ENCODE results near the gene GPR55.
"Not testable (repeated sequence)": the region's sequence is repeated elsewhere in the genome, so short reads cannot be mapped to it uniquely, and the experiment has no call there.

GPR55 gene

DNA sequence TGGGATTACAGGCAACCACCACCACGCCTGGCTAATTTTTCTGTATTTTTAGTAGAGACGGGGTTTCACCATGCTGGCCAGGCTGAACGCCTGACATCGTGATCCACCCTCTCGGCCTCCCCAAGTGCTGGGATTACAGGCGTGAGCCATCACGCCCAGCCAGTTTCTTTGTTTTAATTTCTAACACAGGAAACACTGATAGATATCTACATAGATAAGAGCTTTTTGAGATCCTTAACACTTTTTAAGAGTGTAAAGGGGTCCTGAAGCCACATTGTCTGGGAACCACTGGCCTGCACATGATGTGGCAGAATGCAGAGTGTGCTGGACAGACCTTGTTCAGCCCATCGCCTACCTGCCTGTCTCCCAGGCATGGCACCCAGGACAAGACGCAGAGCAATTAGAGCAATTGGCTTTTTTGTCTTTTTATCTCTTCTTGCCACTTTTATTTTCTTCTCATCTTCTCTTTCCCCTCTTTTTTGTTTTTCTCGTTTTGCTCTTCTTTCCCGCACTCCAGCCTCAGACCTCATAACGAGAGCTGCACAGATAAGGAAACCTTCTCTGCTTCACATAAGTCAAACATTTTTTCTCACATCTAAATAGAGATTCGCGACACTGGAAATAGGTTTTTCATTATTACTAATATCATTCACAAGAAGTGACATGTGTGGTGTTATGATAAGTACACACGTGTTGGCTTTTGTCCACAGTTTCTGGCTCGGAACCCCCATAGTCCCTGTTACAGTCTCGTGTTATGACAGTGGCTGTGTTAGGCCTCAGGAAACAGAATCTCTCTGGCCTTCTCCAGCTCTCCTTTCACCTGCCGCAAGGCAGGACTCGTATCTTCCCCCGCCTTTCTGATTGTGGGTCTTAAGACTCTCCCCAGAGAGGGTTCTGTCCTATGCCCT, 25.2 kb upstream of the GPR55 start:
- DNase-seq, result no peak

DNA sequence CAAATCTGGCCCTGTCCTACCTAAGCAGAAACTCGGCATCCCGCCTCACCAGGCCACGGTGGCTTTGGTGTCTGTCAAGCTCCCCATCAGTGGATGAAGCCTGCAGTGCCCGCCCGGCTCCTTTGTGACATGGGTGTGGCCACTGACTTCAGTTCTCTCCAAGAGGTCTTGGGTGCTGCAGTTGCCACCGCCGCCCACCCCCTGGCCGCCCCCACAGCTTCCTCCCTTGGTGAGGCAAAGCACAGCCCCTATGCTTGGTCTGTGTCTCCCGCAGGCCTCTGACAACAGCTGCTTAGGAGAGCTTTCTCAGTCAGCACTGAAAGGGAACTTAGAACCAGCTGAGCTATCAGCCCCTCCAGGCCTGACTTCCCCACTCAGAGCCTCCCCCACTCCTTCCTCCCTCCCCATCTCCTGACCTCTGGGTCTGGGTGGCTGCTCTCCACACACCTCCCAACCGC, 22.9 kb upstream of the GPR55 start:
- DNase-seq, result no peak

DNA sequence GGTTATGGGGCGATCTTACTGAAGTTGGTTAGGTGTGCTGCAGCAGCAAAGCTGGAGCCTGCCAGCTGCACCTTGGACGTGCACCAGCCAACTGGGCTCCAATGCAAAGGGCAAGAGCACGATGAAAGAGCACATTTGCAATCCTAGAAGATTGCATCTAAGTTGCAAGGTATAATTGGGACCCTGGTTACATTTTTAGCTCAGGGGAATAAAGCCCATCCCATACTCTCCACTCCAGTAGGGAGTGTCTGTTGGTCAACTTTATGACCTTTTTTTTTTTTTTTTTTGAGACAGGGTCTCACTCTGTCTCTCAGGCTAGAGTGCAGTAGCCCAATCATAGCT, 22.2 kb upstream of the GPR55 start:
- DNase-seq, result no peak

DNA sequence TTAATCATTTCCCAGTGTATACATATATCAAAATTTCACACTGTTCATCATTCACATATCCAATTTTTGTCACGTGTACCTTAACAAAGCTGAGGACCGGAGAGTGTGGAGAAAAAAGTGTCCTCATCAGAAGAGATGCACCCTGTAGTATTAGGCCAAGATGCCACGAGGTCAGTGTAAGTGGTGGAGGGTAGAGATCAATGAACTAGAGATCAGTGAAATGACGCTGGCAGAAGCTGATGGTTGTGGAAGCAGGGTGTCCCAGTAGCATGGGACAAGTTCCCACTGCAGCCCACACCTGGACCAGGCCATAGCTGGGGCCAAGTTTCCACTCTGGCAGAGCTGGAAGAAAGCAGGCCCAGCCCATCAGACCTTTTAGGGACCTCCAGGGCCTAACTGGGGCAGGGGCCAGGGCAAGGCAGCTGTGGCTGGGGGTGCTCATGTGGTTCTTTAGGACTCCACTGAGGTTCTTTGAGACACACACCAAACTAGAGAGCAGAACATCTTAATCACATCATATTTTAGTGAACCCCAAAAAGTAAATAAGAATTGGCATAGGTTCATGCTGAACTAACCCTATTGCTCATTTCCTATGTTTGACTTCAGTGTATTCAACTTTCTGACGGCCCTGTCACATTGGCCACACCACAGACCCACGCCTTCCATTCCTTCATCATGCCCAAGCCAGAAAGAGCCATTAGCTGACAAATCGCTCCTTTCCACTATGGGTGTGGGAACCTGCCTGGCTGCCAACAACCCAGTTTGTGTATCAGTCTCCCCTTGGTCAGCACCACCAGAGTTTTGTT, 21.6 kb upstream of the GPR55 start:
- DNase-seq, result no peak

DNA sequence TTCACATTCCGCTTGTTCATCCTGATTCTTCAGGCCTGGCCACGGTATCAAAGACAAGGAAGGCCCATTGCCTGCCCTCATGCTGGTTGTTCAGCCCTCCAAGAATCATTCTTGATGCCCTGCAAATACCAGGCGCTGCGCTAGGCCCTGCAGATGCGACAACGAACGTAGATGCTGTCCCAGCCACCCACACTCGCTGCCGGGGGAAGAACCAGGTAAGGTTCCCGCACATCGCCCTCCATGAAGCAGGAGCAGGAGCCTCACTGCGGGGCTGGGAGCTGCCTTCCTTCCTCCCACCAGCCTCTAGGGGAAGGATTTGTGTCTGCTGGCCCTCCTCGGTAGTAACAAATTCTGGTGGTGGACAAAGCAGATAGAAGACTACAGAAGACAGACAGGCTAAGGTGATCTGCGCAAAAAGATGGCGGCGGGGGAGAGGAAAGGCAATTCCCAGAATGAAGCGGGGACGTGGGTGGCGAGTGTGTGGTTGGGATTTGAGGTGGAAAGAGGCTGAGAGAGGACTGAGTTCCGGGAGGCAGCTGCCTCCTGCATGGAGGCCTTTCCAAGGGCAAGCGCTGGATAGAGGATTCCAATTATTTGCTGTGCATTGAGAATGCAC, 19.8 kb upstream of the GPR55 start:
- no peak for DNase-seq

DNA sequence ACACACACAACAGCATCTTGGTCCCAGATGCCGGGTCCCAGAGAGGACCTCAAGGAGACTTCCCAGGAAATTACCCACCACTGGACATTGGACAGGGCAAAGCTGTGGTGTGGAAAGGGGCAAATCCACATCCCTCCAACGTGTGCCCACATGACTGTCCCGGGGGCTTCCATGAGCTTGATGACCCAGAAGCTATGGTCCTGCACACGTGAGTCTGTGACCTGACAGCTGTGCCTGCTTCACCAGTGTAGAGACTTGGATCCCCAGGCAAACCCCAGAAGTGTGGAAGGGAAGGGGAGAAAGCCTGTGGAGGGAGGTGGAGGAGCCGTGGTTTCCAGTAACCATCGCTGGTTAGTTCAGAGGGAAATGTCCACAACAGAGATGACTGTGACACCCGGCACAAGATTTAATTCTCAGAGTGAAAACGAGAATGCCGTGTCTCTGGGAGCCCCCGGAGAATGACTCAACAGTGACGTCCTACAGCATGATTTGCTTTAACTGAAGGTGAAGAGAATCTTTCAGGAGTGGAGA, 19.1 kb upstream of the GPR55 start:
- DNase-seq, result no peak

DNA sequence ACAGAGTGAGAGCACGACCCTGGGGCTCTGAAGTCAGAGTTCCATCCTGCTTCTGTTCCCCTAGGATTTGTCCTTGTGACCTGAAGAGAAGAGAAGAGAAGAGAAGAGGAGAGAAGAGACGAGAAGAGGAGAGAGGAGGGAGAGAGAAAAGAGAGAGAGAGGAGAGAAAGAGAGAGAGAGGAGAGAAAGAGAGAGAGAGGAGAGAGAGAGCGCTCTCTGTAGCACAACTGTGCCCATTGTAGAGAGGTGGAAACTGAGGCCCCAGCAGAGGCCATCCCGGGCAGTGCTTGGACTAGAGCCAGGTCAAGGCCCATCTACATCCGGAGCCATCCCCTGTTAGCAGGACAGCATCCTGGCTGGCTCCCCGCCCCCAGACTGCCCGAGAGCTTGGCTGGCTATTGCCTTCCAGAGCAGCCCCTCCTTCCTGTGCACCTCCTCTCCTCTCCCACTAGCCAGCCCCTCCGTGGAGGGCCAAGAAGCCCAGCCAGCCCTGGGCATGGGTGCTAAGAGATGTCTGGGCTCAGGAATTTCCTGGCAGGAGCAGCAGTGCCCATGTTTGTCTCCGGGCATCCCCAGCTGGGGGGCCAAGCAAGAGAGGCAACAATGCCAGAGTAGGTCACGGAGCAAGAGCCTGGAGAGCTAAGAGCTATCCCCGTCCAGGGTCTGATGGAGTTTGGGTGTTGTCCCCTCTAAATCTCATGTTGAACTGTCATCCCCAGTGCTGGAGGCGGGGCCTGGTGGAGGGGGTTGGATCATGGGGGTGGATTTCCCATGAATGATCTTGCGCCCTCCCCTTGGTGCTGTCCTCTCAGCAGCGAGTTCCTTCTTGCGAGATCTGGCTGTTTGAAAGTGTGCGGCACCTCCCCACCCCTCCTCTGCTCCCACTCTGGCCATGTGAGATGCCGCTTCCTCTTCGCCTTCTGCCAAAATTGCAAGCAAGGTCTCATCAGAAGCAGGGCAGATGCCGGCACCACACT, 18.2 kb upstream of the GPR55 start:
- no peak for DNase-seq

DNA sequence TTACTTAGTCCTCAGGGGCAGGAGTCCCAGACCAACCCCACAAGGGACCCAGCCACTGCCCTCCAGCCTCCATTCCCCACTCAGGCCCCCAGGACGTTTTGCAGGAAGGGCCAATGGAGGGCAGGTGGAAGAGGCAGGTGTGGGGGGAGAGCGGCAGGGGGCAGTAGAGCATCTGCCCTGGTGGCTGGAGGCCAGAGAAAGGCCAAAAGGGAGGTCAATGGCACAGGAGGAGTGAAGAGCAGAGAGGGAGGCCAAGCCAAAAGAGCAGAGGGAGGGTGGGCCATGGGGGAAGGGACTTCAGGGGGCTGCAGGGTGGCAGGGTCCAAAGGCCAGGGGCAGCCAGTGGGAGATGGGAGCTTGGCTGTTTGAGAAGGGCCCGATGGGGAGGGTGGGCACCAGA, 17.3 kb upstream of the GPR55 start:
- no peak for DNase-seq

- no peak for DNase-seq
Observed at GRCh38 chr2:230941202-230942180, 16.4 kb upstream of the GPR55 start.

DNA sequence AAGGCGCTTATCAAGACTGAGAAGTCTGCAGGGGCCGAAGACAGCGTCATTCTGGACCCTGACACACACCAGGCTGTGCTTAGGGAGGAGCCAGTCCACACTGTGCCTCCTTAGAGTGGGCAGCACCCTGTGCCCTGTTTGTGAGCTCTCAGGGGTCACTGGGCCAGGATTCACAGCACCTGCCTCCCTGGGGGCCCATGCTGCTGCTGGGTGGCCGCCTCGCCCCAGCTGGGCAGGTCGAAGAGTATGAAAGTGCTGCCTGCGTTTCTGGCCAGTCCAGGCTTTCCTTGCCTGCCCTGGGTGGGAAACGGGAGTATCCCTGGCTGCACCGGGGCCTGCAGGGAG, 15.4 kb upstream of the GPR55 start:
- DNase-seq, result no peak

DNA sequence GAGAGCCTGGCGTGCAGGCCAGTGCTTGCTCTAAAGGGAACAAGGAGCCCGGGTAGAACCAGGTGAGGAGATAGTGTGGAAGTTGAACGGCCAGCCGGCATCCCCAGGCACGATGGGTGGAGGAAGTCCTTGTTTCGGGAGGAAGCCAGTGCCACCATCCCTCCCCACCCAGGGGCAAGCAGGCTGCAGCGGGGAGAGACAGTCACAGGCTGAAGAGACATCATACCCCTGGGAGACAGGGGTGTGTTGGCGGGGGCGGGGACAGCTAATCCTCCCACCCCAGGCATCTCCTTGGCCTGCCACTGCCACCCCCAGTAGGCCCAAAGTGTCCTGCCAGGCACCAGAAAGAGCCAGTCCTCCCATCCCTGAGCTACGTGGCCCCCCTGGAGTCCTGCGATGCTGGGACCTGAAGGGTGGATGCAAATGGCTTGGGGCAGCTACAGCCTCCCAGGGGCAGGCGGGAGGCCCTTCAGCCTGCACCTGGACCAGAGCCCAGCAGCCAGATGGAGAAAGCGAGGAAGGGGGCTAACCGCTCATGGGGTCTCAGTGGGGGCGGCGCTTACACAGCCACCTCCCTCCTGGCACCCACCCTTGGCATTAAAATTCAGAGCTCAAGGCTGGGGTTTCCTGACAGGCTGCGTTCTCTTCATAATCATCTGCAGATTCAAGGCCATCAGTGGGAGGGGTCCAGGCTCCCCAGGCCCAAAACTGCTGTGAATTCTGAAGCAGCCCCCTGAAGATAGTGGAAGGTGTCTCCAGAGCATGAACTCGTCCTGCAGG, 14.8 kb upstream of the GPR55 start:
- no peak for DNase-seq

- no peak for DNase-seq
Observed at GRCh38 chr2:230939066-230939591, 14.1 kb upstream of the GPR55 start.

DNA sequence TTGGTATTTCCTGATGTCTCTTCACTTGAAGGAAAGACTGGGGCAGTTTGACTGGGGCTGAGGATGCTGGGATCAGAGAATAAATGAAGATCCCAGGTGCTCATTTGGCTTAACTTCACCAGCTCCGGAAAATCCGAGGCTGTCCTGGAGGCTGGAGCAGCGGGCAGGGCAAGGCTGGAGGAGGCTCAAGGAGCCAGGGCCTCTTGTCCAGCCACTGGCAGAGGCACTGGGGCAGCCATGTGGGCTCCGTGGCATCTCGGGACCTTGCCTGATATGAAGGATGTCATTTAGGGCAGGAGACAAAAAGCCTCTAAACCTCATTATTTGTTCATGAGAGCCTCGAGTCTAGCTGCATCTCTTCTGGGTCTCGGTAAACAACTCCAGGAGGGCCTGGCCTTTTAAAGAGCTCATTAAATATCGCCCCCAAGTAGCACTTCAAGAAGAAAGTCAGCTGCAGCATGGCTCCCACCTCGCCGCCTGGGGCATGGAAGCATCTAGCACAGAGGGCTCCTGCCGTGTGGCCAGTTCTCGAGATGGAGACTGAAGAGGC, 13.5 kb upstream of the GPR55 start:
- DNase-seq, result no peak

- DNase-seq, result no peak
Observed at GRCh38 chr2:230938098-230938497, 13.1 kb upstream of the GPR55 start.

- no peak for DNase-seq
Observed at GRCh38 chr2:230937362-230937761, 12.3 kb upstream of the GPR55 start.

GRCh38 chr2:230936243-230936642, 11.2 kb upstream of the GPR55 start:
- DNase-seq, result not testable (repeated sequence)

- DNase-seq, result no peak
Observed at GRCh38 chr2:230935130-230935430, 10.0 kb upstream of the GPR55 start.

DNA sequence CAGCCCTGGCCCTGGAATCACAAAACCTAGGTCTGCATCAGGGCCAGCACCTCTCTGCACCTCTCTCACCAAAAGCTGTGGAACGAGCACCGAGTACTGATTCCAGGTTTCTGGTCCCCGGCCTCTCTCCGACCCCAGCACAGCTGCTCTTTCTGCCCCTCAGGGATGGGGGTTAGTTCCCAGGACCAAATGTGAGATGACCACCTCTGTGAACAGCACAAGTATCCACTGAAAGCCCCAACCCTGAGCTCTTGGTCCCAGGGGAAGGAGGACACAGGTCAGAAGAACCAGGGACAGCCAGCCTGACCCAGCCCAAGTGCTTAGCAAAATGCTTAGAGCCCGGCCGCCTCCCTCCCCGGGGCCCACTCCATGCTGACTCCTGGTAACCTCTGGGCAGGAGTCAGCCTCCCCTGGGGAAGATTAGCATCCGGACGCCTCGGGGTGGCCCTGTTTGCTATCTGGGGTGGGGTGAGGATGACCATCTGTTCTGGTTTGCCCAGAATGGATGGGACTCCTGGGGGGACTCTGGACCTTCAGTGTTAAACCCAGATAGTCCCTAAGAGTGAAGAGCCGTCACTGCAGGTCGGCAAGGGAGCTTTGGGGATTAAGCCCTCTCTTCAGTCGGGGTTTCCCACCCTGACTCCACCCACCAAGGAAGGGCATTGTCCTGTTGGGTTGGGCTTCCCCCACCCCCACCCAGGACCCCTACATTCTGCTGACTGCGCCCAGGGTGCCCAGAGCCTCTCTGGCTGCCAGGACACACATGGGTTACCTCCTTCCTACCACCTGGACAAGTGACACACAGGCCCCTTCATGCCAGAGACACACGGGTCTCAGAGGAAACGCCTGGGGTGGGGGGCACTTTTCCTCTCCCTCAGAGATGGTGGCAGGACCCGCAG, 9.4 kb upstream of the GPR55 start:
- no peak for DNase-seq
